ENCODE results near the gene SPG11. TPM values are rescaled to one million over a fixed set of nuclear protein-coding genes. Genes with fewer than 3 reads are reported as not detected.

The SPG11 gene
- total and polyA plus RNA-seq, 4 donors, result 17.3 to 65.3 (median 31.3) TPM

DNA sequence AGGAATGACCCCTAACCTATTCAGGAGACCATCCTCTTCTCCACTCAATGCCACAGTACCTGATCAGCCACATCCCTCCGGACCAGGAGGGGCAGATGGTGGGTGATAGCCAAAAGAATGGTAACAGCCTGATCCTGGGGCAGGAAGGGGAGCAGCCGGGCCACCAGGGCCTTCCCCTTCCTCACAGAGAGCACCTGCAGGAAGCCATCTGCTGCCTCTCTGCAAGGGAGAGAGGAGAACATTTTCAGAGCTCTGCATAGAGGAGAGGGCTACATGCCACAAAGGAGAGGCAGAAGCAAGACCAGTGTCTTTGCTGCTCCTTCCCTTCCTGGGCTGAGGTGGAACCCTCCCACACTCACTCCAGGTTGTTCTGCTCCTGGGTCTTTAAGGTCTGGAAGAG, 5.5 kb upstream of the SPG11 start:
- TF ChIP-seq EGR1 (IDR thresholded peaks at IDR 0.05; ENCODE audit: low read depth in 2 of 2), result no peak
- Histone ChIP-seq H3K9me3 (ENCODE audit: control insufficient read depth in 4 of 4, low read length in 3 of 4) (no peaks in the 10 kb centered on the region), H3K36me3 (ENCODE audit: control insufficient read depth in 4 of 4, insufficient read depth in 3 of 4, low read depth in 1 of 4, low read length in 3 of 4) (no peaks in the 10 kb centered on the region), H3K9ac (ENCODE audit: low read depth in 1 of 2, low read length in 2 of 2) (no peak overlapping the region), H3K4me1 (ENCODE audit: control insufficient read depth in 4 of 4, insufficient read depth in 4 of 4, low read length in 3 of 4) (peaks cover 0 to under 1% (median 0%) of the 10 kb centered on the region in 4 donors), H3K27me3 (ENCODE audit: control insufficient read depth in 4 of 4, insufficient read depth in 4 of 4, low read length in 3 of 4) (no peaks in the 10 kb centered on the region), H3K27ac (ENCODE audit: low read depth in 1 of 2, low read length in 2 of 2) (no peak overlapping the region), H3K4me3 (ENCODE audit: low read depth in 1 of 3, low read length in 3 of 3) (no peak overlapping the region)
- DNase-seq (ENCODE audit: low spot score), result no peak
- WGBS, result 83% methylated on average over 2 of the region's 2 CpGs

- H3K4me1 ChIP-seq (ENCODE audit: control insufficient read depth in 4 of 4, insufficient read depth in 4 of 4, low read length in 3 of 4), result peaks cover 0 to 7% (median 2%) of the 10 kb centered on the region in 4 donors
- H3K4me3 ChIP-seq (ENCODE audit: low read depth in 1 of 3, low read length in 3 of 3), result no peak overlapping the region
- no peak for DNase-seq (ENCODE audit: low spot score)
- no peaks in the 10 kb centered on the region for H3K36me3 ChIP-seq (ENCODE audit: control insufficient read depth in 4 of 4, insufficient read depth in 3 of 4, low read depth in 1 of 4, low read length in 3 of 4)
- 74% methylated on average over 3 of the region's 3 CpGs for WGBS
- H3K27ac ChIP-seq (ENCODE audit: low read depth in 1 of 2, low read length in 2 of 2), result peak overlapping the region in 1 of 2 donors; percentile 23
- no peaks in the 10 kb centered on the region for H3K27me3 ChIP-seq (ENCODE audit: control insufficient read depth in 4 of 4, insufficient read depth in 4 of 4, low read length in 3 of 4)
- no peaks in the 10 kb centered on the region for H3K9me3 ChIP-seq (ENCODE audit: control insufficient read depth in 4 of 4, low read length in 3 of 4)
- TF ChIP-seq JUND (IDR thresholded peaks at IDR 0.05) (no peak), YY1 (IDR thresholded peaks at IDR 0.05) (no peak), GABPA (IDR thresholded peaks at IDR 0.05 in 1 of 2, conservative IDR thresholded peaks at IDR 0.05 in 1 of 2) (no peak)
- no peak overlapping the region for H3K9ac ChIP-seq (ENCODE audit: low read depth in 1 of 2, low read length in 2 of 2)
Measured at GRCh38 chr15:44667039-44667360, 3.5 kb upstream of the SPG11 start.

GRCh38 chr15:44666210-44667038, 3.0 kb upstream of the SPG11 start:
- Histone ChIP-seq H3K9ac (ENCODE audit: low read depth in 1 of 2, low read length in 2 of 2) (no peak overlapping the region), H3K9me3 (ENCODE audit: control insufficient read depth in 4 of 4, low read length in 3 of 4) (no peaks in the 10 kb centered on the region), H3K27ac (ENCODE audit: low read depth in 1 of 2, low read length in 2 of 2) (peak overlapping the region in 1 of 2 donors; percentile 23), H3K4me1 (ENCODE audit: control insufficient read depth in 4 of 4, insufficient read depth in 4 of 4, low read length in 3 of 4) (peaks cover 0 to 8% (median 5%) of the 10 kb centered on the region in 4 donors), H3K27me3 (ENCODE audit: control insufficient read depth in 4 of 4, insufficient read depth in 4 of 4, low read length in 3 of 4) (no peaks in the 10 kb centered on the region), H3K36me3 (ENCODE audit: control insufficient read depth in 4 of 4, insufficient read depth in 3 of 4, low read depth in 1 of 4, low read length in 3 of 4) (no peaks in the 10 kb centered on the region), H3K4me3 (ENCODE audit: low read depth in 1 of 3, low read length in 3 of 3) (no peak overlapping the region)
- WGBS, result 69% methylated on average over 5 of the region's 5 CpGs
- no peak for DNase-seq (ENCODE audit: low spot score)
- no peak for TF ChIP-seq FOXA2 (IDR thresholded peaks at IDR 0.05)
- TF ChIP-seq, protein P1, sequence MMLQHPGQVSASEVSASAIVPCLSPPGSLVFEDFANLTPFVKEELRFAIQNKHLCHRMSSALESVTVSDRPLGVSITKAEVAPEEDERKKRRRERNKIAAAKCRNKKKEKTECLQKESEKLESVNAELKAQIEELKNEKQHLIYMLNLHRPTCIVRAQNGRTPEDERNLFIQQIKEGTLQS (IDR thresholded peaks at IDR 0.05), result no peak
- TF ChIP-seq SP1 (IDR thresholded peaks at IDR 0.05), result no peak
- TF ChIP-seq, protein P2, sequence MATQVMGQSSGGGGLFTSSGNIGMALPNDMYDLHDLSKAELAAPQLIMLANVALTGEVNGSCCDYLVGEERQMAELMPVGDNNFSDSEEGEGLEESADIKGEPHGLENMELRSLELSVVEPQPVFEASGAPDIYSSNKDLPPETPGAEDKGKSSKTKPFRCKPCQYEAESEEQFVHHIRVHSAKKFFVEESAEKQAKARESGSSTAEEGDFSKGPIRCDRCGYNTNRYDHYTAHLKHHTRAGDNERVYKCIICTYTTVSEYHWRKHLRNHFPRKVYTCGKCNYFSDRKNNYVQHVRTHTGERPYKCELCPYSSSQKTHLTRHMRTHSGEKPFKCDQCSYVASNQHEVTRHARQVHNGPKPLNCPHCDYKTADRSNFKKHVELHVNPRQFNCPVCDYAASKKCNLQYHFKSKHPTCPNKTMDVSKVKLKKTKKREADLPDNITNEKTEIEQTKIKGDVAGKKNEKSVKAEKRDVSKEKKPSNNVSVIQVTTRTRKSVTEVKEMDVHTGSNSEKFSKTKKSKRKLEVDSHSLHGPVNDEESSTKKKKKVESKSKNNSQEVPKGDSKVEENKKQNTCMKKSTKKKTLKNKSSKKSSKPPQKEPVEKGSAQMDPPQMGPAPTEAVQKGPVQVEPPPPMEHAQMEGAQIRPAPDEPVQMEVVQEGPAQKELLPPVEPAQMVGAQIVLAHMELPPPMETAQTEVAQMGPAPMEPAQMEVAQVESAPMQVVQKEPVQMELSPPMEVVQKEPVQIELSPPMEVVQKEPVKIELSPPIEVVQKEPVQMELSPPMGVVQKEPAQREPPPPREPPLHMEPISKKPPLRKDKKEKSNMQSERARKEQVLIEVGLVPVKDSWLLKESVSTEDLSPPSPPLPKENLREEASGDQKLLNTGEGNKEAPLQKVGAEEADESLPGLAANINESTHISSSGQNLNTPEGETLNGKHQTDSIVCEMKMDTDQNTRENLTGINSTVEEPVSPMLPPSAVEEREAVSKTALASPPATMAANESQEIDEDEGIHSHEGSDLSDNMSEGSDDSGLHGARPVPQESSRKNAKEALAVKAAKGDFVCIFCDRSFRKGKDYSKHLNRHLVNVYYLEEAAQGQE (IDR thresholded peaks at IDR 0.05), result no peak
- TF ChIP-seq TAF1 (conservative IDR thresholded peaks at IDR 0.05), result no peak
- TF ChIP-seq, protein P3, sequence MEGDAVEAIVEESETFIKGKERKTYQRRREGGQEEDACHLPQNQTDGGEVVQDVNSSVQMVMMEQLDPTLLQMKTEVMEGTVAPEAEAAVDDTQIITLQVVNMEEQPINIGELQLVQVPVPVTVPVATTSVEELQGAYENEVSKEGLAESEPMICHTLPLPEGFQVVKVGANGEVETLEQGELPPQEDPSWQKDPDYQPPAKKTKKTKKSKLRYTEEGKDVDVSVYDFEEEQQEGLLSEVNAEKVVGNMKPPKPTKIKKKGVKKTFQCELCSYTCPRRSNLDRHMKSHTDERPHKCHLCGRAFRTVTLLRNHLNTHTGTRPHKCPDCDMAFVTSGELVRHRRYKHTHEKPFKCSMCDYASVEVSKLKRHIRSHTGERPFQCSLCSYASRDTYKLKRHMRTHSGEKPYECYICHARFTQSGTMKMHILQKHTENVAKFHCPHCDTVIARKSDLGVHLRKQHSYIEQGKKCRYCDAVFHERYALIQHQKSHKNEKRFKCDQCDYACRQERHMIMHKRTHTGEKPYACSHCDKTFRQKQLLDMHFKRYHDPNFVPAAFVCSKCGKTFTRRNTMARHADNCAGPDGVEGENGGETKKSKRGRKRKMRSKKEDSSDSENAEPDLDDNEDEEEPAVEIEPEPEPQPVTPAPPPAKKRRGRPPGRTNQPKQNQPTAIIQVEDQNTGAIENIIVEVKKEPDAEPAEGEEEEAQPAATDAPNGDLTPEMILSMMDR (IDR thresholded peaks at IDR 0.05; ENCODE audit: low read depth, low read length, missing input control), result no peak
- no peak for TF ChIP-seq EGR1 (IDR thresholded peaks at IDR 0.05; ENCODE audit: low read depth in 2 of 2)
- no peak for TF ChIP-seq HNF4G (IDR thresholded peaks at IDR 0.05)
- TF ChIP-seq RXRA (IDR thresholded peaks at IDR 0.05), result no peak
- TF ChIP-seq RAD21 (IDR thresholded peaks at IDR 0.05), result no peak
- TF ChIP-seq HNF4A (conservative IDR thresholded peaks at IDR 0.05), result no peak
- TF ChIP-seq JUND (IDR thresholded peaks at IDR 0.05), result no peak
- TF ChIP-seq, protein P4, sequence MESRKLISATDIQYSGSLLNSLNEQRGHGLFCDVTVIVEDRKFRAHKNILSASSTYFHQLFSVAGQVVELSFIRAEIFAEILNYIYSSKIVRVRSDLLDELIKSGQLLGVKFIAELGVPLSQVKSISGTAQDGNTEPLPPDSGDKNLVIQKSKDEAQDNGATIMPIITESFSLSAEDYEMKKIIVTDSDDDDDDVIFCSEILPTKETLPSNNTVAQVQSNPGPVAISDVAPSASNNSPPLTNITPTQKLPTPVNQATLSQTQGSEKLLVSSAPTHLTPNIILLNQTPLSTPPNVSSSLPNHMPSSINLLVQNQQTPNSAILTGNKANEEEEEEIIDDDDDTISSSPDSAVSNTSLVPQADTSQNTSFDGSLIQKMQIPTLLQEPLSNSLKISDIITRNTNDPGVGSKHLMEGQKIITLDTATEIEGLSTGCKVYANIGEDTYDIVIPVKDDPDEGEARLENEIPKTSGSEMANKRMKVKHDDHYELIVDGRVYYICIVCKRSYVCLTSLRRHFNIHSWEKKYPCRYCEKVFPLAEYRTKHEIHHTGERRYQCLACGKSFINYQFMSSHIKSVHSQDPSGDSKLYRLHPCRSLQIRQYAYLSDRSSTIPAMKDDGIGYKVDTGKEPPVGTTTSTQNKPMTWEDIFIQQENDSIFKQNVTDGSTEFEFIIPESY (IDR thresholded peaks at IDR 0.05), result no peak
- TF ChIP-seq GABPA (IDR thresholded peaks at IDR 0.05 in 1 of 2, conservative IDR thresholded peaks at IDR 0.05 in 1 of 2), result no peak
- no peak for TF ChIP-seq FOXA1 (IDR thresholded peaks at IDR 0.05)
